Measurements from ENCODE around the gene NMNAT2. TPM values are rescaled to one million over a fixed set of nuclear protein-coding genes. Genes with fewer than 3 reads are reported as not detected.

NMNAT2 gene
- total and polyA plus RNA-seq, 10 of the 15 experiments (the other 5 are each of a cell fraction or from before 2014, with no cell fraction given), result 0.02 to 2.0 (median 0.60) TPM

- TF ChIP-seq NKRF (conservative IDR thresholded peaks at IDR 0.05) (no peak), SIN3A (IDR thresholded peaks at IDR 0.05; ENCODE audit: low read depth, low read length) (no peak), RELA (IDR thresholded peaks at IDR 0.05; ENCODE audit: borderline replicate concordance, partially characterized antibody) (peak; percentile 95), CREM (IDR thresholded peaks at IDR 0.05; ENCODE audit: low read depth) (no peak), MYB (IDR thresholded peaks at IDR 0.05; ENCODE audit: borderline replicate concordance, low read depth, low read length) (no peak), TBL1XR1 (IDR thresholded peaks at IDR 0.05; ENCODE audit: low read depth, low read length) (no peak), FOS (IDR thresholded peaks at IDR 0.05; ENCODE audit: borderline replicate concordance, extremely low read depth, insufficient read length) (no peak), ZBTB40 (IDR thresholded peaks at IDR 0.05; ENCODE audit: borderline replicate concordance) (no peak), ZBTB33 (IDR thresholded peaks at IDR 0.05) (no peak), SUPT20H (IDR thresholded peaks at IDR 0.05; ENCODE audit: borderline replicate concordance, control insufficient read depth, low read depth, low read length) (no peak), POLR2A (IDR thresholded peaks at IDR 0.05; ENCODE audit: low read depth, low read length) (no peak), ZNF687 (IDR thresholded peaks at IDR 0.05) (peak; percentile 14; the same call in 1 of the 2 replicates), MEF2B (IDR thresholded peaks at IDR 0.05; ENCODE audit: partially characterized antibody, poor library complexity, severe bottlenecking) (no peak), IRF5 (IDR thresholded peaks at IDR 0.05; ENCODE audit: borderline replicate concordance) (no peak), BACH1 (IDR thresholded peaks at IDR 0.05; ENCODE audit: borderline replicate concordance) (no peak), KDM1A (IDR thresholded peaks at IDR 0.05; ENCODE audit: borderline replicate concordance) (no peak)
Observed at GRCh38 chr1:183318433-183318832, 99.7 kb downstream of the NMNAT2 start (continued).

Measured in GM12878 (cell line).